ENCODE results near the gene ISG20L2. TPM values are rescaled to one million over a fixed set of nuclear protein-coding genes. Genes with fewer than 3 reads are reported as not detected.
A peak's percentile ranks its signal among the peaks of the same experiment; 100 is the strongest.

ISG20L2 gene
- total RNA-seq, result 33.0 and 37.7 TPM in 2 replicates
- long read RNA-seq, transcript ISG20L2-202 (4 exons, 2,310 nt), result minor isoform, 27 of 91 reads
- long read RNA-seq, transcript ISG20L2-201 (3 exons, 3,303 nt), result major isoform, 44 of 91 reads
- long read RNA-seq, partial matches to known transcripts, result 3 of 91 reads
- long read RNA-seq, other reads (novel, unspliced or antisense), result 16 of 91 reads

GRCh38 chr1:156728599-156729462 lies at the start of gene ISG20L2:
Gene ISG20L2 (minus strand): TSS chr1:156728766. CDS start chr1:156727652, 1,114 bp downstream.
- TF ChIP-seq, protein P1, sequence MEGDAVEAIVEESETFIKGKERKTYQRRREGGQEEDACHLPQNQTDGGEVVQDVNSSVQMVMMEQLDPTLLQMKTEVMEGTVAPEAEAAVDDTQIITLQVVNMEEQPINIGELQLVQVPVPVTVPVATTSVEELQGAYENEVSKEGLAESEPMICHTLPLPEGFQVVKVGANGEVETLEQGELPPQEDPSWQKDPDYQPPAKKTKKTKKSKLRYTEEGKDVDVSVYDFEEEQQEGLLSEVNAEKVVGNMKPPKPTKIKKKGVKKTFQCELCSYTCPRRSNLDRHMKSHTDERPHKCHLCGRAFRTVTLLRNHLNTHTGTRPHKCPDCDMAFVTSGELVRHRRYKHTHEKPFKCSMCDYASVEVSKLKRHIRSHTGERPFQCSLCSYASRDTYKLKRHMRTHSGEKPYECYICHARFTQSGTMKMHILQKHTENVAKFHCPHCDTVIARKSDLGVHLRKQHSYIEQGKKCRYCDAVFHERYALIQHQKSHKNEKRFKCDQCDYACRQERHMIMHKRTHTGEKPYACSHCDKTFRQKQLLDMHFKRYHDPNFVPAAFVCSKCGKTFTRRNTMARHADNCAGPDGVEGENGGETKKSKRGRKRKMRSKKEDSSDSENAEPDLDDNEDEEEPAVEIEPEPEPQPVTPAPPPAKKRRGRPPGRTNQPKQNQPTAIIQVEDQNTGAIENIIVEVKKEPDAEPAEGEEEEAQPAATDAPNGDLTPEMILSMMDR (IDR thresholded peaks at IDR 0.05), result no peak
- Mint-ChIP-seq H3K27me3 (ENCODE audit: unreplicated experiment) (no peaks in the 10 kb centered on the region), H3K27ac (ENCODE audit: unreplicated experiment) (peak within 1 kb of the TSS; percentile 97), H3K36me3 (ENCODE audit: unreplicated experiment) (peaks cover 9% of the 10 kb centered on the region), H3K4me3 (ENCODE audit: unreplicated experiment) (no peak within 1 kb of the TSS), H3K4me1 (ENCODE audit: unreplicated experiment) (peaks cover 13% of the 10 kb centered on the region), H3K9me3 (ENCODE audit: unreplicated experiment) (no peaks in the 10 kb centered on the region)
- DNase-seq (ENCODE audit: extremely low spot score, unreplicated experiment), result peak; percentile 97

GRCh38 chr1:156777573-156777972 lies 49.0 kb upstream of the ISG20L2 start:
- peak overlapping the region; percentile 25 for H3K27ac Mint-ChIP-seq (ENCODE audit: unreplicated experiment)
- peaks cover 9% of the 10 kb centered on the region for H3K36me3 Mint-ChIP-seq (ENCODE audit: unreplicated experiment)
- no peak for DNase-seq (ENCODE audit: extremely low spot score, unreplicated experiment)
- H3K27me3 Mint-ChIP-seq (ENCODE audit: unreplicated experiment), result no peaks in the 10 kb centered on the region
- no peaks in the 10 kb centered on the region for H3K9me3 Mint-ChIP-seq (ENCODE audit: unreplicated experiment)
- TF ChIP-seq, protein P1 (IDR thresholded peaks at IDR 0.05), result no peak
- H3K4me1 Mint-ChIP-seq (ENCODE audit: unreplicated experiment), result peaks cover 19% of the 10 kb centered on the region
- no peak overlapping the region for H3K4me3 Mint-ChIP-seq (ENCODE audit: unreplicated experiment)

- peak overlapping the region; percentile 25 for H3K27ac Mint-ChIP-seq (ENCODE audit: unreplicated experiment)
- no peak for DNase-seq (ENCODE audit: extremely low spot score, unreplicated experiment)
- no peaks in the 10 kb centered on the region for H3K27me3 Mint-ChIP-seq (ENCODE audit: unreplicated experiment)
- TF ChIP-seq, protein P1 (IDR thresholded peaks at IDR 0.05), result no peak
- H3K4me3 Mint-ChIP-seq (ENCODE audit: unreplicated experiment), result no peak overlapping the region
- no peaks in the 10 kb centered on the region for H3K9me3 Mint-ChIP-seq (ENCODE audit: unreplicated experiment)
- peaks cover 8% of the 10 kb centered on the region for H3K36me3 Mint-ChIP-seq (ENCODE audit: unreplicated experiment)
- H3K4me1 Mint-ChIP-seq (ENCODE audit: unreplicated experiment), result peaks cover 25% of the 10 kb centered on the region
Measured at GRCh38 chr1:156776942-156777341, 48.4 kb upstream of the ISG20L2 start.

GRCh38 chr1:156775799-156776198 lies 47.2 kb upstream of the ISG20L2 start:
- TF ChIP-seq, protein P1 (IDR thresholded peaks at IDR 0.05), result no peak
- no peak overlapping the region for H3K27ac Mint-ChIP-seq (ENCODE audit: unreplicated experiment)
- no peaks in the 10 kb centered on the region for H3K9me3 Mint-ChIP-seq (ENCODE audit: unreplicated experiment)
- H3K4me3 Mint-ChIP-seq (ENCODE audit: unreplicated experiment), result no peak overlapping the region
- H3K4me1 Mint-ChIP-seq (ENCODE audit: unreplicated experiment), result peaks cover 28% of the 10 kb centered on the region
- no peaks in the 10 kb centered on the region for H3K27me3 Mint-ChIP-seq (ENCODE audit: unreplicated experiment)
- H3K36me3 Mint-ChIP-seq (ENCODE audit: unreplicated experiment), result peaks cover 8% of the 10 kb centered on the region
- no peak for DNase-seq (ENCODE audit: extremely low spot score, unreplicated experiment)

DNA sequence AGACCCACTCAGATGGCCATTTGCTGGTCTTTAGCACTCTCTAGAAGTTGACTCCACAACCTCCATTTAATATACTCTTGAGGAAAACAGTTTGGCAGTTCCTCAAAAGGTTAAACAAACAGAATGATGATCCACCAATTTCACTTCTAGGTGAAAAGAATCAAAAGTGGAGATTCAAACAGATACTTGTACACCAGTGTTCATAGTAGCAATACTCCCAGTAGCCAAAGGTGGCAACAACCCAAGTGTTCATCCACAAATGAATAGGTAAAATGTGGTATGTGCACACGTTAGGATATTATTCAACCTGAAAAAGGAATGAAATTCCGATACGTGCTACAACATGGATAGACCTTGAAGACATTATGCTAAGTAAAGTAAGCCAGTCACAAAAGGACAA lies 45.0 kb upstream of the ISG20L2 start:
- TF ChIP-seq, protein P1 (IDR thresholded peaks at IDR 0.05), result no peak
- Mint-ChIP-seq H3K27me3 (ENCODE audit: unreplicated experiment) (no peaks in the 10 kb centered on the region), H3K27ac (ENCODE audit: unreplicated experiment) (peak overlapping the region; percentile 16), H3K9me3 (ENCODE audit: unreplicated experiment) (no peaks in the 10 kb centered on the region), H3K4me1 (ENCODE audit: unreplicated experiment) (peaks cover 48% of the 10 kb centered on the region), H3K36me3 (ENCODE audit: unreplicated experiment) (peaks cover 11% of the 10 kb centered on the region), H3K4me3 (ENCODE audit: unreplicated experiment) (no peak overlapping the region)
- DNase-seq (ENCODE audit: extremely low spot score, unreplicated experiment), result no peak
